Right lung (tissue), 5 donors: ENCODE results near the gene DEFB124. TPM values are rescaled to one million over a fixed set of nuclear protein-coding genes. Genes with fewer than 3 reads are reported as not detected.
A peak's percentile ranks its signal among the peaks of the same experiment; 100 is the strongest.
"Not testable (repeated sequence)": the region's sequence is repeated elsewhere in the genome, so short reads cannot be mapped to it uniquely, and the experiment has no call there.

Experiments
- DNase-seq, 2 donors: peaks; one replicate each; pipeline ENCODE4 v3.0.0-alpha.2; 2013
- polyA plus RNA-seq, 5 donors: library from polyadenylated mRNA; unstranded; fragments of 120-200 nt; gene quantifications; one replicate each; pipeline versions ENCODE4 v1.2.1 to v1.2.3, GENCODE V29; 2013; ENCODE audit warnings: inconsistent platforms in 1 of 5, low replicate concordance in 1 of 5; ENCODE audit not compliant: insufficient read length in 5 of 5, insufficient read depth in 1 of 5

Gene DEFB124
- polyA plus RNA-seq, 5 donors = 0.26 to 2.1 (median 0.67) TPM

DNA sequence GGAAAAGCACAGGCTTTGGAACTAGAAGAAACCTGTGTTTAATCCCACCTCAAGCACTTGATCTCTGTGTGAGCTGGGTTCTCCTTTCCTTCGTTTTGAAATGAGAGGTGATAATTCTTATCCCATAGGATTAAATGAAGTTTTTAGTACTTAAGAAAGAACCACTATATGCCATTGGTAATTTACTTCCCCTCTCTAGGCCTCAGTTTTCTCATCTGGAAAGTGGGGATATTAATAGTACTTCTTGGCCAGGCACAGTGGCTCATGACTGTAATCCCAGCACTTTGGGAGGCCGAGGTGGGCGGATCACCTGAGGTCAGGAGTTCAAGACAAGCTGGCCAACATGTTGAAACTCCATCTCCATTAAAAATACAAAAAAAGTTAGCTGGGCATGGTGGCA is 14.2 kb upstream of the DEFB124 start:
- no peak for DNase-seq

DNA sequence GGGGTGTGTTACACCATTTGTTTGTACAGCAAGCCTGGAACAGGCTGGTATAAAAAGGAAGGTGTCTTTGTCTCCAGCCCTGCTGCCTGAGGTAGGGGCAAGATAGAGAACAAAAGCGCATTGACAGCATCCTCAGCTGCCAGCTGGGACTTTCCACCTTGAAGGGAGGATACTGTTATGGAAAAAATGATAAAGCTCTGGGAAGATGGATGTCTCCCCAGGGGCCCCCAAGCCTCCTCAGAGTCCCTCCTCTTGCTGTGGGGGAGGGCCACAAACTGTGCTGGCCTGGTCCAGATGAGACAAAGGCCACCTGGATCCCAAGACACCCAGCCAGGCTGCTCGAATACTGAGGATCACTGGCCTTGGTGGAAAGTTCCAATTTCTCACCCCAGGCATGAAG is 13.2 kb upstream of the DEFB124 start:
- no peak for DNase-seq

DNA sequence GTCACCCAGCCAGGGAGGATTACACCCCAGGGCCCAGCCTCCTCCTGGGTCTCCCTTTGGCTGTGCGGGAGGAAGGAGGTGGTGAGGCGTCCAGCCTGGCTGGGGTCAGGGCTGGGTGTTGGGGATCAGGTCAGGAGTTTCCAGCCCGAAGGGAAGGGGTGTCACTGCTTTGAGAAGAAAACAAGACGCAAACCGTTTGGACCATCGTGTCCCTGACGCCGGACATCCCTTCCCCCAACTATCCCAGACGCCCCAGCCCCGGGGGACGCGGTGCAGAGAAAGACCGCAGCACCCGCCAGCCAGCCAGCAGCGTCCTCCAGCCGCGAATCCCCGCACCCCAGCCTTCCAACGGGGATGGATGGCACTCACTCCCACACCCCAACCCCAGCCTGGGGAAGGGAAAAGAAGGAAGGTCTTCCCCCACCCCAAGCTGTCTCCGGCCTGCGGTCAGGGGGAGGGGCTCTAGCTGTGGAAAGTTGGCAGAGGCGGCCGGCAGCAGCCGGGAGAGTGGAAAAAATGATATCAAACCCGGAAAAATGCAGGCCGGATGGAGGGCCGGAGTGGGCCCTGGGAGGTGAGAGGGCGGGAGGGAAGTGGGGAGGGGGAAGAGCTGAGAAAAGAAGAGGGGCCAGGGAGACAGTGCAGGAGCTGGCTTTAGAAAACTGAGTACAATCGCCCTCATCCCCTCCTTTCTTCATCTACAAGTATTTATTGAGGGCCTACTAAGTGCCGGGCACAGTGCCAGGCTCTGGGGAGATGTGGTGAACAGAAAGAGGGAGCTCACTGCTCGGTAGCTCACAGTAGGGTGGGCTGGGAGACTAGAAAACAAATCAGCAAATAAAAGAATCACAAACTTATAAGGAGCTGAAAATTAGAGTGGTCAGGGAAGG is 10.8 kb upstream of the DEFB124 start:
- DNase-seq = peak; percentile 92 to 94

DNA sequence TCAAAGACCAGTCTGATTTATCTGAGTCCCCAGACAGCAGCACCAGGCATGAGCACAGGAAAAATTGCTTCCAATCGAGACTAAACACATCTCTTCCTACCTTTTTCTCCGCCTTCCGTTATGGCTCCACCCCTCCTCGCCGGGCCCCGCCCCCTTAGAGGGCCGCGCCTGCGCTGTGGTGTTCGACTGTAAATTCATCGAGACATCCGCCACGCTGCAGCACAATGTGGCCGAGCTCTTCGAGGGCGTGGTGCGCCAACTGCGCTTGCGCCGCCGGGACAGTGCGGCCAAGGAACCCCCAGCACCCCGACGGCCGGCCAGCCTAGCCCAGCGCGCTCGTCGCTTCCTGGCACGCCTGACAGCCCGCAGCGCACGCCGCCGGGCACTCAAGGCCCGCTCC is 9.1 kb upstream of the DEFB124 start:
- no peak for DNase-seq

DNA sequence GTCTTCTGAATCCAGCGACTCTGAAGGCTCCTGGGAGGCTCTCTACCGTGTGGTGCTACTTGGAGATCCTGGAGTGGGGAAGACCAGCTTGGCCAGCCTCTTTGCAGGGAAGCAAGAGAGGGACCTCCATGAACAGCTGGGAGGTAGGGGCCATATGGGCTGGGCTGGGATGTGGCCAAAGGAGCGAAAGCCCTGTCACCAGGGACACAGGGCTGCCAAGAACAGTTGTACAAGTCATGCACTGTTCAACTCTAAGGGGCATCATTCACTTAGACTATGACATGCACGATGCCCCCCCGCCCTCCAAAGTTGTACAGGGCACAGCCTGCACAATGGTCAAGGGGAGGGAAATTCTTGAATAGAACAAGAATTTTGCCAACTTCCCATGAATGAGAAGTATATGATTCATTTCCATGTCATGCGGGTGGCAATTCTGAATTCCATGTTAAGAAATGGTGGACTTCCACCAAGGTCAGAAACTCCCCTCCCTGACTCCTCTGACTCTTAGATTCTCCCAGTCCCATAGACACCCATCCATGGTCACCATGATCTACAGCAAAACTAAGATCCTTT is 1.8 kb upstream of the DEFB124 start:
- no peak for DNase-seq

DNA sequence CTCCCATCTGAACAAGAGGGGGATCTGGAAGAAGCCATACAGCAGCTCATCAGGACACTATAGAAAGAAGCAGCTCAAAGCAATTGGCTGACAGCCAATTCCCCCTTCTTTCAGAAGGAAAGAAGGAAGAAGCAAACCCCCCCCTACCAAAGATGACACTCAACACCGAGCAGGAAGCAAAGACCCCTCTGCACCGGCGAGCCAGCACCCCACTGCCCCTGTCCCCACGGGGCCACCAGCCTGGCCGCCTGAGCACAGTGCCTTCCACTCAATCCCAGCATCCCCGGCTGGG is 1.3 kb upstream of the DEFB124 start:
- no peak for DNase-seq

DNA sequence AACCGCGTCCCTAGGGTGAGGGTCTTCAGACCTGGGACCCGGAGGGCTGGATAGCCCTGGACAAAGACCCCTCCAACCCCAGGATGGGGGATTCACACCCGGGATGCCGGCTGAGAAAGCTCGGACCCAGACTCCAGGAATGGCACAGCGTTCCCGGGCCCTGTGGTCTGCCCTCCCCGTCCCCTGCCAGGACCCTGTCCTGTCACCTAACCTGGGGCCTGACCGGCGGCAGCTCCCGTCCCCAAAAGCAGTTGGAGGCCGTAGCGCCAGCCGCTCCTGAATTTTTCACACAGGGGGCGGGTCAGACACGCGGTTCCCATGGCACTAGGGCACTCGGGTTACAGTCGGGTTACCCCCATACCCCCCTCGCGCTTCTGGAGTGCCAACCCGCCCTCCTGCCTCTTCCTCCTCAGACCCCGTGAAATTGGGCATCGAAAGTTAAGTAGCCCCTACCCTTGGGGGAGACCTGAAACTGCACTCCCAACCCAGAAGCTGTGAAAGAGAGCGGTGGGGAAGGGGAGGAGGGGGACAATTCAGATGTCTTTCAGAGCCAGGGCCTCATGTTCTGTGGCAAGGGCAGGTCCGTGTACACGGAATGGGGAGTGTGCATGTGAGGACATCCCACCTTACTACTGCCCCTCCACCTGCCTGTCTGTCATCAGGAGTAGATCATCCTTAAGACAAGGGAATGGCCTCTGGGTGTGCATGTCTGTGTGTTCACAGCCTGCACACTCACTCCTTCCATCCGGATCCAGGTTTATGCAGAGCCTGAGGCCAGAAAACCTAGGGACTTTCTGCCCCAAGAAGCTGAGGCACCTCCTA is 756 bp upstream of the DEFB124 start:
- no peak for DNase-seq

DNA sequence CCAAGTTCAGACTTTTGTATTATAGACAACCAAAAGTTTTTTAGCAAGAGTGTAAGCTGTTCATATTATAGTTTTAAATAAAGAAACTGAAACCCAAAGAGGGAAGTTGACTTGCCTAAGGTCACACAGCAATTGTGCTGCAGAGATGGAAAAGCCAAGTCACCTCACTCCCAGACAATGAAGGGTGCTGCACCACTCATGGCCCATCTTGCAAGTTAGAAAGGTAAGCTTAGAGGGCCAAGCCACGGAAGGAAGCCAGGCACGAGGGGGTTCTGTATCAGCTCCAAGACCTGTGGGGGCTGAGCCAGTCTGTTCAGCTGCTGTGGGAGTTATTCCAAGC is 860 bp downstream of the DEFB124 start:
- DNase-seq = no peak

DNA sequence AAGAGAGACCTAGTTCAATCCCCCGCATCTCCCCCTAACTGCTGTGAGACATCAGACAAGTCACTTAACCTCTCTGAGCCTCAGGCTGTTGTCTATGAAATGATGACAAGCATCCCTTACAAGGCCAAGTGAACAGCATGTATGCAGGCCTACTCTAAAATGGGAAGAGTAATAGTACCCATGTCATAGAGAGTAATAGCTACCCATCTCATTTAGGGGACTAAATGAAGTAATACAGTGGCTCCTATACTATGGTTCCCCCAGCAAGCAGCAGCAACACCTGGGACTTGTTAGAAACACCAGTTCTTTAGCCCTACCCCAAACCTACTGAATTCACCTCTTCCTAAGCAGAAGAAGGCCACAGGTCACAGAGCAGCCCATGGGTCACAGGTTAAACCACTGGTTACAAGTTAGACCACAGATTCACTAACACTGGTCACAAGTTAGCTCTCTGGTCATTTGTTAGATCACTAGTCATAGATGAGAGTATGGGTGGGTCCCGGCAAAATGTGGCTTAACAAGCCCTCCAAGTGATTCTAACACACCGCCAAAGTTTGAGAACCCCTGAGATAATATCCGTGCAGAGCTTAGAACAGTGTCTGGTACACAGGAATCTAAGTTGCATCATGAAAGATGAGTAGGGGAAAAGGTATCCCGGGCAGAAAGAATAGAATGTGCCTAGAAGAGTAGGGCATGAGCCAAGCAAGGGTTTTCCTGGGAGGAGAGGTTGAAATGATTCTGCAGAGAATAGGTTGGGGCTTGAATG is 1.4 kb downstream of the DEFB124 start:
- DNase-seq = no peak

DNA sequence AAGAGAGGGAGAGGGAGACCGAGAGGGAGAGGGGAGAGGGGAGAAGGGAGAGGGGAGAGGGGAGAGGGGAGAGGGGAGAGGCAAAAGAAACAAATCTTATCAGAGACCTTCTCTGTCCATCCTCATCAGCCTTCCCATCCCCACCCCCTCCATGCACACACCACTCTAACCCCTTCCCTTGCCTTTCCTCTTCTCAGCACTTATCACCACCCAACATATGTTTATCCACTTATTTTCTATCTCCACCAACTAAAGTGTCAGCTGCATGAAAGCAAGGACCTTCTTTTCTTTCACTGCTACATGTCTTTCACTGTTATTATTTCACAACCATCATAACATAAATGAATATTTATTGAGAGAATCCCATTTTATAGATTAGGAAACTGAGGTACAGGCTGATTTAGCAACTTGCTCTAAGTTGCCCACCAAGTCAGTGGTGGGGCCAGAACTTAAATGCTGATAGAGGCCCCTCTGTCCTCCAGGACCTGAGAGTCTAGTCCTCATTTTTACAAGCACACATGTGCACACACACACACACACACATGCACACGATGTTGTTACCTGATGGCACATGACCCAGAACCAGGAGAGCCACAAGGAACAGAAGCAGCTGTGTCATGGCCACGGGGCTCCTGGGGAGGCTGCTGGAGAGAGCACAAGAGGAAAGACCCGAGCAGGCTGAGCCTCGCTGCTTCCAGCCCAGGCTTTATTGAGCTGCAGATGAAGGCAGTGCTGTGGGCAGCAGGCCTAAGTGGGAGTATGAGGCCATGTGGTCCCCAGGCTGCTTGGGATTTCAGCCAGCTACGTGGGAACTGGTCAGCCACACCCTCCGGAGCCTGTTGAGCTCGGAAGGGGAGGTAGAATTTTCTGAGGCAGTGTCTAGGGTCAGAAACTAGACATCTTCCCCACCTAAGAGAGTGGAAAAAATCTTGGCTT is 2.3 kb downstream of the DEFB124 start:
- no peak for DNase-seq

DNA sequence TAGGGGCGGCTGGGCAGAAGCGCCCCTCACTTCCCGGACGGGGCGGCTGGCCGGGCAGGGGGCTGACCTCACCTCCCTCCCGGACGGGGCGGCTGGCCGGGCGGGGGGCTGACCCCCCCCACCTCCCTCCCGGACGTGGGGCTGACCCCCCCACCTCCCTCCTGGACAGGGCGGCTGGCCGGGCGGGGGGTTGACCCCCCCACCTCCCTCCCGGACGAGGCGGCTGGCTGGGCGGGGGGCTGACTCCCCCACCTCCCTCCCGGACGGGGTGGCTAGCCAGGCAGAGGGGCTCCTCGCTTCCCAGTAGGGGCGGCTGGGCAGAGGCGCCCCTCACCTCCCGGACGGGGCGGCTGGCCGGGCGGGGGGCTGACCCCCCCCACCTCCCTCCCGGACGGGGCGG is 4.0 kb downstream of the DEFB124 start:
- not testable (repeated sequence) for DNase-seq

DNA sequence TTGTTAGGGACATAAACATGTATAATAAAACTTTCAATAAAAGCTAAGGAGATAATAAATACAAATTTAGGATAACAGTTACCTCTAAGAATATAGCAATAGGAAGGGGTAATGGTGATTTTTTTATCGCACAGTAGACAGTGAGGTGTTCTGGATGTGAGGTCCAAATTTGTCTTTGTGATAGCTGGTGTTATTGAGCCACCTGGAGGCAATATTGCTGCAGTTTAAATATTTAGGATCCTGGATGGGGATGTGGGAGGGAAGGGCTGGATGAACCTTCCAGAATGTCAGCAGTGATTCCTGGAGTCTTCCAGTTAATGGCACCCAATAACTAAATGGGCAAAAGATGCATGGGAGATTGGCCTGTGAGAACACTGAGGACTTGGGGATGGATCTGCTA is 20.6 kb downstream of the DEFB124 start:
- DNase-seq = no peak

DNA sequence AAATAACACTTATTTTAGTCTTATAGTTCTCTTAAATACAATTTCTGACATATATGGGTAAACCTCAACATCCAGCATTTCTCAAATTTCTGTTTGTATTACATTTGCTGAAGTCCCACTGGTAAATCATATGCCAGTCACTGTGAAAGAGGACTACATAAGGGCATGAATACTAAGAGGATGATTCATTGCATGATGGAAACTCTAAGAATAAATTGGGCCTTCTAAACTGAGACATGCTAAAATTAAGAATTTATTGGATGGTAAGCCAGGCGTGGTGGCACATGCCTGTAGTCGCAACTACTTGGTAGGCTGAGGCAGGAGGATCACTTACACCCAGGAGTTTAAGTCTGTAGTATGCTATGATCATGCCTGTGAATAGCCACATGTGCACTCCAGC is 22.4 kb downstream of the DEFB124 start:
- no peak for DNase-seq

DNA sequence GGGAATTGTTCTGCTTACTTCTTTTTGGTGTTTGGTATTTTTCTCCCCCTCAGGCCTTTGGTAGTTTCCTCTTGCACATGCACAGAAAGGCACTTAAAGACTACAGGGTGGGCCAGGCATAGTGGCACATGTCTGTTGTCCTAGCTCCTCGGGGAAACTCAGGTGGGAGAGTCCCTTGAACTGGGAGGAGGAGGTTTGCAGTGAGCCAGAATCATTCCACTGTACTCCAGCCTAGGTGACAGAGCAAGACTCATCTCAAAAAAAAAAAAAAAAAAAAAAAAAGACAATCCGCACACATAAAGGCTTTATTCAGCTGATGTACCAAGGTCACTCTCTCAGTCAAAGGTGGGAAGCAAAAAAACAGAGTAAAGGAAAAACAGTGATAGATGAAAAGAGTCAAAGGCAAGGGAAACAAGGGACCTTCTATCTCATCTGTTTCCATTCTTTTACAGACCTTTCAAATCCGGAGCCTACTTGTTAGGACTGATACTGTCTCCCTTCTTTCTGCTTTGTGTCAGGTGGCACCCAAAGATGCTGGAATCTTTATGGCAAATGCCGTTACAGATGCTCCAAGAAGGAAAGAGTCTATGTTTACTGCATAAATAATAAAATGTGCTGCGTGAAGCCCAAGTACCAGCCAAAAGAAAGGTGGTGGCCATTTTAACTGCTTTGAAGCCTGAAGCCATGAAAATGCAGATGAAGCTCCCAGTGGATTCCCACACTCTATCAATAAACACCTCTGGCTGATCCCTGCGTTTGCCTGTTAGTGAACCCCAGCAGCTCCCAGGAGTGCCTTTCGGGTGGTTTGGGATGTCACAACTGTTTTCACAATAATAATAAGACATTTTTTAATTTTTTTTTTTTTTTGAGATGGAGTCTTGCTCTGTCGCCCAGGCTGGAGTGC is 25.2 kb downstream of the DEFB124 start:
- DNase-seq = no peak

DNA sequence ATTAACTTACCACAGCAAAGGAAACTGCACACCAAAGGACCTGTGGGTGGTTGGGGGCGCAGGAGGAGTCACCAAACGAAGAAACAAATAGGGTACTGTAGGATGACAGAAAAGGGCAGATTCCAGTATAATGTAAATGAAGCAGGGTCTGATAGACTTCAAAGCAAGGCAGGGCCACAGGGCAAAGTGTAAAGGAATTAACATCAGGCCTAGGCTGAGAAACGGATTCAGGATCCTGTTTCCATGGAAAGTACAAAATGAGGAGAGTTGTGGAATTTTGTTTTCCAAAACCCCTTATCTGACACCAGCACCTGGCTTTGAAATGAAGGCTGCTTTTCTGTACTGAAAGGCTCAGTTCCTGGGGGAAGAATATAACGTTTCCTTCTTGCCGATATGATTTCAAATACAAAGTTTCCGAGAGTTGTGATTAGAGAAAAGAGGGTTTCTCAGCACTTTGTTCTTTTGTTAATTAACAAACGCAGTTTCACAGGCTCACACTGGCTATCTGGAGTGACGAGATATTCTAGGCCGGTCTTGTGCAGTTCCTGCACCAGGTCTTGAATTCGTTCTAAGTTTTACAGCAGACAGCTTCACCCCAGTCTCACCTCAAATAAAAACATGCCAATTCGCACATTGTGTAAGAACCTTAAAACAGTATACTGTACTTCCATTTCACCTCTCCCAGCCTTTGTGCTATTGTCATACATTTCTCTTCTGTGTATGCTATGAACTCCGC is 28.7 kb downstream of the DEFB124 start:
- DNase-seq = no peak

DNA sequence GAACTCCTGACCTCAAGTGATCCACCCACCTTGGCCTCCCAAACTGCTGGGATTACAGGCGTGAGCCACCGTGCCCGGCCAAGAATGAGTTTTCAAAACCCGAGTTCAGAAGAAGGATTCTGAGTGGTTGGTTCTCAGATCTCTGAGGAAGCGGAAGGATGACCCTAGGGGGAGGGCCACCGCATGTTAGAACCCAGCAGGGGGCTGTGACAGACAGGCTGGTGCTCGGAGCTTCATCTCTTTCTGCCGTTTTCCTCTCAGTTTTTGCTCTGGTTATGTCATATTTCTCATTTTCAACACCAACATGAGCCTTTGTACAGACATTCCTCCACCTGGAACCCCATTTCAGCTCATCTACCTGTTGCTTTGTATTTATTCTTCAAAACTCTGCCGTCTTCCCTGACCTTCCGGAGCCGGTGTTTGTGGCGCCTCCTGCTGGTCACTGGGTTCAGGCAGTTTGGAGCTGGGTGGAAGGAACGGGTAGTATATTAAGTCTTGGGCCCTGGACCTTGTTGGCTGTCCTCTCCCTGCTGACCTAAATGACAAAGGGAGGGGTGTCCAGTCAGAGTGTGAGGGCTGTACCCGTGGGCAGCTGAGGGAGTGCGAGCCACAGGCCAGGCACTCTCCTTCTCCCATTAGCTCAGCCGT is 34.8 kb downstream of the DEFB124 start, which contains the start of gene DEFB123:
Gene DEFB123 (plus strand): TSS at position 621 of the 648 bp plus-strand sequence. CDS start 67 bp downstream, outside the sequence.
- no peak for DNase-seq

DNA sequence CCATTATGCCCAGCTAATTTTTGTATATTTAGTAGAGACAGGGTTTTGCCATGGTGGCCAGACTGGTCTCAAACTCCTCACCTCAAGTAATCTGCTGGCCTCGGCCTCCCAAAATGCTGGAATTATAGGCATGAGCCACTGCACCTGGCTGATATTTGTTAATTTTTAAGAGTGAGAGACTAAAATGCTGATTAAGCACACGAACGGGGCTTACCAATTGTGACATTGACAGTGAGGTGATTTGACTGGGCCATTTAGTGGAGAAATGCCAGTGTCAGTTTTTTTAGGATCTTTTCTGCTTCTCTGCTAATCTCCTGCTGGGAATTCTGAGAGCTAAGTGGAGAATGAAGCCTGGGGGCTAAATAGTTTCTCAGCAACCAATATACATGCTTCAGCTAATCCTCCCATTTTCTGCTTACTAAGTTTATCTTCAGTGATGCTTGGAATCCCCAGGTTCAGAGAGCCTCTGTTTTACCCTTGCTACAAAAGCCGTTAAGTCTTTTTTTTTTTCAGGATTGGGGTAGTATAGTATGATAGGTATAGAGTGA is 44.3 kb downstream of the DEFB124 start:
- no peak for DNase-seq

DNA sequence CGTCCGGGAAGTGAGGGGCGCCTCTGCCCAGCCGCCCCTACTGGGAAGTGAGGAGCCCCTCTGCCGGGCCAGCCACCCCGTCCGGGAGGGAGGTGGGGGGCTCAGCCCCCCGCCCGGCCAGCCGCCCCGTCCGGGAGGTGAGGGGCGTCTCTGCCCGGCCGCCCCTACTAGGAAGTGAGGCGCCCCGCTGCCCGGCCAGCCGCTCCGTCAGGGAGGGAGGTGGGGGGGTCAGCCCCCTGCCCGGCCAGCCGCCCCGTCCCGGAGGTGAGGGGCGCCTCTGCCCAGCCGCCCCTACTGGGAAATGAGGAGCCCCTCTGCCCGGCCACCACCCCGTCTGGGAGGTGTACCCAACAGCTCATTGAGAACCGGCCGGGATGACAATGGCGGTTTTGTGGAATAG is 47.4 kb downstream of the DEFB124 start:
- not testable (repeated sequence) for DNase-seq
